AG20443 (cell line): Measurements from ENCODE around the gene HHIPL1.
"Not testable (repeated sequence)": the region's sequence is repeated elsewhere in the genome, so short reads cannot be mapped to it uniquely, and the experiment has no call there.

Experiments
- DNase-seq: peaks from one replicate; pipeline ENCODE4 v3.0.0; 2012; ENCODE audit warnings: low spot score, mixed read lengths

Gene HHIPL1

DNA sequence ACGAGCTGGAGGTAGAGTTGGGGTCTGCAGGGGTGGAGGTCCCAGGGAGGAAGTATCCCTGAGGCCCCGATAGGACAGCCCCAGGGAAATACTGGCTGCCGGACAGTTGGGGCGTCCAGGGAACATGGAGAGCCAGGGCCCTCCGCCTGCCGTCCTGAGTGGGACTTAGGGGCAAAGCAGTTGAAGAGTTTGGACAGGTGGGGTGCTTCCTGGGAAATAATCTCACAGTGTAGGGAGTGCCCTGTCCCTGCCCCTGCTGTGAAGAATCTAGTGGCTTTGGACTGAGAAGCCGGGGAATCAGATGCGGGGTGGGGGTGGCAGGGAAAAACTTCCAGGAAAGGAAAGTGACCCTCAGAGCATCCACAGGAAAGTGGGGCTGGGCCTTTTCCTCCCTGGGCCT, 9.8 kb upstream of the HHIPL1 start:
- no peak for DNase-seq

DNA sequence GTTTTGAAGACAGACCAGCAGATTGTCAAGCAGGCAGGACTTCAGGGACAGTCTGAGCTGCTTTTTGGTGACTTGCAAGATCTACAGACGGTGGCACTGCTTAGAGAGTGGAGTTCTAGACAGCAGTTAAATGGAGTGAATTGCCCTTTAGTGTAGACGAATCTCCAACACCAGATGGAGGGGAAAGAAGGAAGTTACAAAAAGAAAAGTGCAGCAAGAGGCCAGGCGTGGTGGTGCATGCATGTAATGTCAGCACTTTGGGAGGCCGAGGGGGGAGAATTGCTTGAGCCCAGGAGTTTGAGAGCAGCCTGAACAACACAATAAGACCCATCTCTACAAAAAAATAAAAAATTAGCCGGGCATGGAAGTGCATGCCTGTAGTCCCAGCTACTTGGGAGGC, 8.4 kb upstream of the HHIPL1 start:
- no peak for DNase-seq

DNA sequence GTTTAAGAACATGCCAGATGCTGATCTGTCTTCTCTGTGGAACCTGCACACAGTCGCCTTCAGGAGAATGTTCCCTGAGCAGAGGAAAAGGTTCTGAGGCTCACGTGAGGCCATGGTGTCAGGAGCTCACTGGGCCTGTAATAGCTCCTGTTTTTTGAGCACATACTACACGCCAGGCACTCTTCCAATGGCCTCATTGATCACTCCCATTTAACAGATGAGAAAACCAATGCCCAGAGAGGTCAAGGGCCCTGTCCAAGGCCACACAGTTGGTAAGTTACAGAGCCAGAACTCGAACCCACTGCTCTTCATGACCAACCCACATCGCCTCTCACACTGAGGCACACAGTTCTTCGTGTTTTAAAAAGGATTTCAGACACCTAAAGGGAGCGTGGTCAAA, 7.3 kb upstream of the HHIPL1 start:
- no peak for DNase-seq

DNA sequence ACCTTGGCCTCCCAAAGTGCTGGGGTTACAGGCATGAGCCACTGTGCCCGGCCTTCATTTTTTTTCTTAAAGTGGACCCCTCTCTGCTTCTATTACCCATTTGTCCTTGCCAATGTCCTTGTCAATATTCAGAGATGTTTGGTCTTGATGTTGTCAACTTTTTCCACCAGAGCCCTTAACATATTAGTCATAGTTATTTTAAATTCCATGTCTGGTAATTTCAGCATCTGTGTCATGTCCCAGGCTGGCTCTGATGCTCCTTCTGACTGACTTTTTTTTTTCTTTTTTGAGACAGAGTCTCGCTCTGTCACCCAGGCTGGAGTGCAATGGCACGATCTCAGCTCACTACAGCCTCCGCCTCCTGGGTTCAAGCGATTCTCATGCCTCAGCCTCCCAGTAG, 2.2 kb upstream of the HHIPL1 start:
- DNase-seq, result not testable (repeated sequence)

DNA sequence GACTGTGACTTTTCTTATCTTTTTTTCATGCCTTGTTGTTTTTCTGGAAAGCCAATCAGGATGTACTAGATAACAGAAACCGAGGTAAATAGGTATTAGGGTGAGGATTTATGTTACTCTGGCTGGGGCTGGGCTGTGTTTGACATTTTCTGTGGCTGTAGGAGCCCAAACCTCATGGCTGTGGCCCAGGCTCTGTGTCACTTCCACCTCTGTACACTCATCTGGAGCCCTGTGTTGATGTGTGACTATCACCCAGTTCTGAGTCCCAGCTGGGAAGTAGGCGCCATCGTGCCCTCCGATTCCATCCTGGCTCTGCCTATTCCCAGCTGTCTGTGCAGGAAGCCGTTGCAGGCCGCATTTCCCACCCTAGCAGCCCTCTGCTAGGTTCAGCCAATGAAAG, 1.6 kb upstream of the HHIPL1 start:
- no peak for DNase-seq

DNA sequence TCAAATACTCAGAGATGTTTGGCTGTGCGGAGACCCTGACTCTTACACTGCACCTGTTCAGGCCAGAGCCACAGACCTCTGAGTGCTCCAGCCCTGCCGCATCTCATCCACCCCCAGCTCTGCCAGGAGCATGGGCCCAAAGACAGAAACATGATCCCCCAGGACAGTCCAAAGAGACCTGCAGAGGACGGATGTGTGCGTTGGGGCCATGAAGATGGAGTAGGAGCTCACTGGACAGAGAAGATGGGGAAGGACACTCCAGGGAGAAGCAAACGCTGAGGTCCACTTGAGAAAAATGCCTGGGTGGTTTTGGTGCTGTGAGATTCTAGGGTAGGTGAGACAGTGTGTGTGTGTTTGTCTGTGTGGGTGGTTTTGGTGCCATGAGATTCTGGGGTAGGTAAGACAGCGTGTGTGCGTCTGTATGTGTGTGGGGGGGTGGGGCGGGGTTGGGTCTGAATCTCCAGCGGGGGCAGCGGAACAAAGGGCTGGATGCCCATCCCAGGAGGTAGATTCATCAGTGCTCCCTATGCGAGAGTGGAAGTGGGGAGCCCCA, 818 bp upstream of the HHIPL1 start:
- no peak for DNase-seq

DNA sequence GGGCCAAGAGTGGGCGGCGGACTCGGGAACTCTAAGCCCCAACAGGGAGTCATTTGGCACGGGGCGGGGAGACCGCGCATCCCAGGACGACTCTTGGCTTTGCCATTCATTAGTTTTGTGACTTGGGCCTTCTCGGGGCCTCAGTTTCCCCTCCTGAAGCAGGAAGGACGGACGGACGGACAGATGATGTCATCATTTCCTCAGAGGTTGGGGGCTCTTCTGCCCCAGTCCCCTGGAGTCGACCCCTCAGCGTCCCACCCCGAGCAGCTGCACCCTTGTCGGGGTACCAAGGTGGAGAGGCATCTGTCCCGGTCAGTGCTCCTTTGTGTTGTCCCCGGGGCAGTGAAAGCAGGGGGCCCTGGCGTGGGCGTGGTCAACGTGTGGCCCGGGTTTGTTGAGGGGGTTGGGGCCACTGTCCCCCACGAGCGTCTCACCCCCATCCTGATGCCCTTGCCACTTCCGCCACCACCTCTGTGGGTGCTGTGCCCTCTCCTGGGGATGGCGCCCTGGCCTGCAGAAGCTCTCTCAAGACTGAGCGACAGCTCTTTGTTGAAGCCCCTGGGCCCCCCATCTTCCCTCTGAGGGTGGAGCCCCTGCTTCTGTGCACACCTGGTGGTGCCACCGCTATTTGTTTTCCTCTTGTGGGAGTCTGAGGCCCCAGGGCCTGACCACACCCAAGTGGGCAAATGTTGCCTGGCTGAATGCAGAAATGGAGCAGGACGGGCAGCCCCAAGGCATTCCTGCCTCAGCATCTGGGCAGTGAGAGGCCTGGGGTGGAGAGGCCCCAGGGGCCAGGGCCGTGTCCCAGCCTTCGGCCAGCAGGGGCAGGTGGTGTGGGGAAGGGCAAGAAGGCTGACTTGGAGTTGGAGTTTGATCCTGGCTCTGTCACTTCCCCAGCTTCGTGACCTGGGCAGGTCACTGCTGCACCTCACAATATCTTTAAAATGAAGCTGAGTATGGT, 896 bp downstream of the HHIPL1 start:
- no peak for DNase-seq

DNA sequence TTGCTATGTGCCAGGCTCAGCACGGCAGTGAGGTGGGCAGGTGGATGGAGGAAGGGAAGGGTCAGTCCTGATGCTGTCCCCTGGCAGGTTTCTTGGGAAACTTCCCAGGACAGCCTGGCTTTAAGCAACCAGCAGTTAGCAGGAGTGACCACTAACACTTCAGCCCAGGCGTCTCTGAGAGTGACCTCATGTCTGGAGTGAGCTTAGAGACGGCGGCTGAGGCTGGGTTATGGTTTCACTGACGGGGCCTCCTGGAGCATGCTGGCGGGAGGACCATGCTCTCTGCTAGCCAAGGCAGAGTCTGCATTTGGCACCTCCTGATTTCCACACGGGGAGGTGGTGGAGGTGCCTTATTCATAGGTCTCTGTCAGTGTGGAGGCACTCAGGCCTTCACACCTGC, 2.5 kb downstream of the HHIPL1 start:
- no peak for DNase-seq

DNA sequence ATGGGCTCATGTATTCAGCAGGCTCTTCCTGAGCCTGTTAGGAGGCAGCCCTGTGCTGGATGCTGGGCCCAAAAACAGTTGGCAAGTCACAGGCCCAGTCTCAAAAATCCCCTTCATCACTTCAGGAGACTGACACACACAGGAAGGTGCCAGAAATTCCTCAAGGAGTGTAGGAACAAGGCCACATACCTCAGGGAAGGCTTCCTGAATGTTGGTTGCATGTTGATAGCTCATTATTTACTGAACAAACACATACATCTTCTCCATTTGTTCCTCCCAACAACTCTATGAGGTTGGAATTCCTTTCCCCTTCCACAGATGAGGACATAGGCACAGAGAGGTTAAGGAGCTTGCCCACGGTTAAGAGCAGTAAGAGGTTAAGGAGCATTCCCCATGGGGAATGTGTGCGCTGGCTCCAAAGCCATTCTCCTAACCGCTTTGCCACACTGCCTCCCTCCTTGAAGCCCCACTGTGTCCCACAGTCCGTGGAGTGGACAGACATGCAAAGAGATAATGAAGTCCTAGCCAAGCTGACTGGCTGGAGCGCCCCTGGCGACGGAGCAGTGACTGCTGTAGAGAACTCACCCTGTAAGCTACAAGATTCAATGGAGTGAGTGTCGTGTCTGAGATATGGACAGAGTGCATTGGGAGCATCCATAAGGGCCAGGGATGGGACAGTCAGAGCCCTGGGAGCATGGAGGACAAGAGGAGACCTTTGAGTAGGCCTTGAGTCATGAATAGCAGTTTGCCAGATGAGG, 3.3 kb downstream of the HHIPL1 start:
- DNase-seq, result no peak

DNA sequence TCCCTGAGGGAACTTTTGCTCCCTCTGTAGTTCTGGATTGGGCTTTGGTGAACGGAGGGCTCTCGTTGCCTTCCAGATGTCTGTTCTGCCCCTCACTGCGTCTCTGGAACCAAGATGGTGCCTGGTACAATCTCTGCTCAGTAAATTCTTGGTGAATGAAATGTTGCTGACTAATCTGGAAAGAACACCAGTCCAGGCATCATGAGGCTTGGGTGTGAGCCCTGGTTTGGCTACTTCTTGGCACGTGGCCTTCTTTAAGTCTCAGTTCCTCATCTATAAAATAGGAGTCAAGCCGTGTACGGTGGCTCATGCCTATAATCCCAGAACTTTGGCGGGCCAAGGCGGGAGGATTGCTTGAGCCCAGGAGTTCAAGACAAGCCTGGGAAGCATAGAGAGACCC, 4.3 kb downstream of the HHIPL1 start:
- DNase-seq, result peak; percentile 65

DNA sequence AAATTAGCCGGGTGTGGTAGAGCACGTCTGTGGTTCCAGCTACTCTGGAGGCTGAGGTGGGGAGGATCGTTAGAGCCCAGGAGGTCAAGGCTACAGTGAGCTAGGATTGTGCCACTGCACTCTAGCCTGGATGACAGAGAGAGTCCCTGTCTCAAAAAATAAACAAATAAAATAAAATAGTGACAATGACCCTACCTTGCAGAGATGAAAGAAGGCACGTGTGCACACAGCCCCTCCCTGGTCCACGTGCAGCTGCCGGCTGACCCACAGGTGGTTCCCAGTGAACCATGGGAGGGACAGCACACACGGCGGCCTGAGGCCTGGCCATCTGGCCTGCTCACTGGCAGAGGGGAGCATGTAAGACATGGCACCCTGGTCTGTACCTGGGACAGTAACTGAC, 4.7 kb downstream of the HHIPL1 start:
- no peak for DNase-seq

DNA sequence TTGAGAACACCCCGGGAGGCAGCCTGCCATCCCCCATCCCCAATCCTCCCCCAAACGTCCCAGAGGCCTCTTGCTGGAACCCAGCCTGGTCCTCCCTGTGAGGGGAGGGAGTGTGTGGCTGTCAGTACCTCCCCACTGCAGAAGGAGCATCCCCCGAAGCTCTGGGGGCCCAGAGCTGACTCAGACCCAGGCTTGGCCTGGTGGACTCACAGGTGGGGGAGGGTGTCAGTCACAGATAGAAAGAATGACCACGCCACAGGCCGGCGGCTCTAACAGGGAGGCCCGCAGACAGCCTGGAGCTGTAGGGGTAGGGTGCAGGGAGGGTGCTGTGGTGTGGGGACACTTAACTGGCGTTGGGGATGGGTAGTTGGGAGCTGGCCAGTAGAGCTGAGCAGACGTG, 5.3 kb downstream of the HHIPL1 start:
- no peak for DNase-seq

DNA sequence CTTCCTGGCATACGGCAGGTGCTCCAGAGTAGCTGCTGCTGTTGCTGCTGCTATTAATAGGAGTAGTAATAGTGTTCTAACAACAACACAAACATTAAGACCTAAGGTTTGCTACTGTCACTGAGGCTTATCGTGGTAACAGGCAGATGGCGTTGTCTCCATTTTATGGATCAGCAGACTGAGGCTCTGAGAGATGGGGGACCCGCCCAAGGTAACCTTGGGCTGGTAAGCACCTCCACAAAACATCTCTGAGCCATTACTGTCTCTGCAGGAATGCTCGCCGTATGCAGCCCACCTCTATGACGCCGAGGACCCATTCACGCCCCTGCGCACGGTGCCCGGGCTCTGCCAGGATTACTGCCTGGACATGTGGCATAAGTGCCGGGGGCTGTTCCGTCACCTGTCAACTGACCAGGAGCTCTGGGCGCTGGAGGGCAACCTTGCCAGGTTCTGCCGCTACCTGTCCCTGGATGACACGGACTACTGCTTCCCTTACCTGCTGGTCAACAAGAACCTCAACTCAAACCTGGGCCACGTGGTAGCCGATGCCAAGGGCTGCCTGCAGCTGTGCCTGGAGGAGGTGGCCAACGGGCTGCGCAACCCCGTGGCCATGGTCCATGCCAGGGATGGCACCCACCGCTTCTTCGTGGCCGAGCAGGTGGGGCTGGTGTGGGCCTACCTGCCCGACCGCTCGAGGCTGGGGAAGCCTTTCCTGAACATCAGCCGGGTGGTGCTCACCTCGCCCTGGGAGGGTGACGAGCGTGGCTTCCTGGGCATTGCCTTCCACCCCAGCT, 7.2 kb downstream of the HHIPL1 start:
- no peak for DNase-seq

DNA sequence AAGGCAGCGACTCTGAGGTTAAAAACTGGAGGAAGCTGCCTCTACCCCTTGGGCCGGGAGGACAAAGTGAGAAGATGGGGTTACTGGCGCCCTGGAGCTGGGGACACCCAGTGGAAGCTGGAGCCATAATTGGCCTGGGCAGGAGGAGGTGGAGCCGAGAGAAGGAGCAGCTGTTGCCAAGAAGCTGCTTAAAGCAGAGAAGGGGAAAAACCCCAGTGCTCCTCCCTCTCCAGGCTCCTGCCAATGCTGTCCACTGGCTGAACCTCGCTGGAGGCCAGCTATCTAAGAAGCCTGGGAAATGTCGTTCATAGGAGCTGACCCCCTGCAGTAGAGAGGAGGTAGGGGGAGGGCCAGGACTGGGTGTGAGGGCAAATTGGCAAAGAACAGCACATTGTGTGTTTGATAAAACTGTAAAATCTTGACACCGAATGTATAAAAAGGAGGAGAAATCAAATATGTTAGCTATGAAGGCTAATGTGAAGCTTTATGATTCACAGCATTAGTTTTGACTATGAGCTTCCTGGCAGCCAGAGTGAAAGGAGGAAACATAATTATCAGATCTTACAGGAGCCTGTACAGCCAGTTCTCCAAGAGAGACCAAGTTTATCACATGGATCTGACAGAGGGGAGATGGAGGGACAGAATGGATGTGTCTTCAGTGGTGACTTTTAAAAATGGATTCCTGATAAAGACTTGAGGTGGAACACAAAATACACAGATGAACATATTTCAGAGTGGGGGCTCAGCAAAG, 9.5 kb downstream of the HHIPL1 start:
- peak; percentile 92 for DNase-seq

DNA sequence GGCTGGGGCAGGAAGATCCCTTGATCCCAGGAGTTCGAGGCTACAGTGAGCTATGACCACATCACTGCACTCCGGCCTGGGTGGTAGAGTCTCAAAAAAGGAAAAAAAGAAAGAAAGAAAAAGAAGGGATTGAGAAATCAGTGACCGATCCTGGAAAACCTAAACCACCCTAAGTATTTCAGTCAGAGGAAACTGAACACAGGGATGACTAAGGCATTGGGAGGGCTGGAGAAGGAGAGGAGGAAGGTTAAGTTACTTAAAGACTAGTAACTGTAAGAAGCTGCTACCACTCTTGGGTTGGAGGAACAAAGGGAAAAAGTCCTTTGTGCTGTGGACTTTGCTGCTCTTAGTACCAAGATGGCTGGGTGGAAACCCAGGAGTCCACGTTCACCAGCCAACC, 10.6 kb downstream of the HHIPL1 start:
- no peak for DNase-seq

DNA sequence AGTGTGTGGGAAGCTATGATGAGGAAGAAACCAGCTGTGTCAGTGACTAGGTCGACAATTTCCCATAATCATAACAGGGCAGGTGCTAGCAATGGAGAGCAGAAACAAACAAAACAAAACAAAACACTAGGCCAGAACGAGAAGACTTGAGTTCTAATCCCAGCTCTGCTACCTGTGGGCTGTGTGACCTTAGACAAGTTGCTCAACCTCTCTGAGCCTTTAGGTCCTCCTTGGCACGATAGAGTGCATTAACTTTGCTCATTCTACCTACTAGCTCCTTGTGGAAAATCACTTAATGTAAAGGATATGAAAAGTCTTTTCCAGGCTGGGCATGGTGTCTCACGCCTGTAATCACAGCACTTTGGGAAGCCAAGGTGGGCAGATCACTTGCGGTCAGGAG, 11.2 kb downstream of the HHIPL1 start:
- DNase-seq, result no peak

DNA sequence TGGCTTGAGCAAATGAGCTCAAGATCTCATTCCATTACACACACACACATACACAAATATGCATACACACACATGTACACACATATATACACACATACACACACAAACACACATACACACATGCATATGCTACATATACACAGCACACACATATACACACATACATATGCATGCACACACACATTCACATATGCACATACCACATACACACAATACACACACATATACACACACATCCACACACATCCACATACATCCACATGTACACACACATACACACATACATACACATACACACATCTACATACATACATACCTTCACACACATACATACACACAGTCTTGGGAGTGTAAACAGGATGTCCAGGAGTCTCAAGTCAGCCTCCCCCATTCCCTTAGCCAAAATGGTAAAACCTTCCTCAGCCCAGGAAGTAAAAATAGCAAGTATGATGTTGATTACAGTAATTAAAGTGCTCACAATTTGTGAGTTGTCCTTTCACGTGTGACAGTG, 12.8 kb downstream of the HHIPL1 start:
- DNase-seq, result no peak

DNA sequence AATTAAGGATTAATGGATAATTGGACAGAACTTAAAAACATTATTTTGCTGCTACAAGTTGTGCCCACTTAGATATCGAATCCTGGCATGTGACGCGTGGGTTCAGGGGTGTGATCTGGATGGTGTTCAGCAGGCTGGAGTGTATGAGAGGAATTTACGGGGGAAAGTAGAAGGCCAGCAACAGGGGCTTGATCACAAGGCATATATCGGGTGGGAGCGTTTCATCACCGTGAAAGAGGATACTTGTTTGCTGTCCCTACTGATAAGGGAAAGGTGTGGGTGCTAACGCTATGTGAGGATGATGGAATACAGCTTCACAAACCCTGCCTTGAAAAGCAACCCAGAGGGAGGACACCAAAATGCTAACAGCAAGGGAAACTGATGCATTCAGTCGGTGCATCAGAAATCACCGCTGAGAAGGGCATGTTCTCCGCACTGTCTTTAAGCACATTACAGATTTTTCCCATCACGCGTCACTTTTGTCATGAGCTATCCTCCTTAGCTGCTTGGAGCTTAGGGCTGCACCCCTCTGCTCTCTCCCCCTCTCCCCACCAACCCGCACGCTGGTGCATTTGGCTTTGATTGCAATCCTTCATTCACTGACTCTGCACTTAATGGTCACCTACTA, 13.4 kb downstream of the HHIPL1 start:
- DNase-seq, result no peak

DNA sequence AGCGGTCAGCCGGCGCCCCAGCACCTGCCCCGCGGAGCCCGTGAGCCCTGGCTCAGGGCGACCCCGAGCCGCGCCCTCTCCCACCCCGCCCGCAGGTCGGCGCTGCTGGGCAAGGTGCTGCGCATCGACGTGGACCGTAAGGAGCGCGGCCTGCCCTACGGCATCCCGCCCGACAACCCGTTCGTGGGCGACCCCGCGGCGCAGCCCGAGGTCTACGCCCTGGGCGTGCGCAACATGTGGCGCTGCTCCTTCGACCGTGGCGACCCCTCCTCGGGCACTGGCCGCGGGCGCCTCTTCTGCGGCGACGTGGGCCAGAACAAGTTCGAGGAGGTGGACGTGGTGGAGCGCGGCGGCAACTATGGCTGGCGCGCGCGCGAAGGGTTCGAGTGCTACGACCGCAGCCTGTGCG, 14.4 kb downstream of the HHIPL1 start:
- no peak for DNase-seq

DNA sequence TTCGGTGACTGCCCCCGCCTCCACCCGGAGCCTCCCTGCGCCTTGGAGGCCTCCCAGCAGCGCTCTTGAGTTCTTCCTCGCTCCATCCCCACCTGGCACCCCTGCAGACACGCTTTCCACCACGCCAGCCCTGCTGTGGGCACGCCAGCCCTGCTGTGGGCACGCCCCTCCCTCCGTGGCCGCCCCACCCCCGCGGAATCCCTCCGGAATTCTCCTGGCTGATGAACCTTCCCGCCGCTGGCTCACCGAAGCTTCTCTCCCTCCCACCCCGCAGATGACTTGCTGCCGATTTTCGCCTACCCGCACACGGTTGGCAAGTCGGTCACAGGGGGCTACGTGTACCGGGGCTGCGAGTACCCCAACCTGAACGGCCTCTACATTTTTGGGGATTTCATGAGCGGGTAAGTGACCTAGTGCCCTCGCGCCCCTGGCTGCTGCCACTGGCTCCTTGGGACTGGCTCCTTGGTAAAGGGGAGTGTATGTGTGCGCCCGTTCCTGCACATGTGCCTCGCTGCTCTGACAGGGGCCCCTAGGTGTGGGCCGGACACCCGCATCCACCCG, 15.2 kb downstream of the HHIPL1 start:
- no peak for DNase-seq
